ENCODE measurements around the gene MAP3K9.

GRCh38 chr14:70811050-70811449, 1.7 kb upstream of the MAP3K9 start:
- TF ChIP-seq CTCF (IDR thresholded peaks at IDR 0.05; ENCODE audit: insufficient read depth, low read length) (no peak), POLR2AphosphoS5 (IDR thresholded peaks at IDR 0.05; ENCODE audit: low read depth) (no peak)

All from HL-60 (cell line).